Measurements from ENCODE around the gene TMEM108.

DNA sequence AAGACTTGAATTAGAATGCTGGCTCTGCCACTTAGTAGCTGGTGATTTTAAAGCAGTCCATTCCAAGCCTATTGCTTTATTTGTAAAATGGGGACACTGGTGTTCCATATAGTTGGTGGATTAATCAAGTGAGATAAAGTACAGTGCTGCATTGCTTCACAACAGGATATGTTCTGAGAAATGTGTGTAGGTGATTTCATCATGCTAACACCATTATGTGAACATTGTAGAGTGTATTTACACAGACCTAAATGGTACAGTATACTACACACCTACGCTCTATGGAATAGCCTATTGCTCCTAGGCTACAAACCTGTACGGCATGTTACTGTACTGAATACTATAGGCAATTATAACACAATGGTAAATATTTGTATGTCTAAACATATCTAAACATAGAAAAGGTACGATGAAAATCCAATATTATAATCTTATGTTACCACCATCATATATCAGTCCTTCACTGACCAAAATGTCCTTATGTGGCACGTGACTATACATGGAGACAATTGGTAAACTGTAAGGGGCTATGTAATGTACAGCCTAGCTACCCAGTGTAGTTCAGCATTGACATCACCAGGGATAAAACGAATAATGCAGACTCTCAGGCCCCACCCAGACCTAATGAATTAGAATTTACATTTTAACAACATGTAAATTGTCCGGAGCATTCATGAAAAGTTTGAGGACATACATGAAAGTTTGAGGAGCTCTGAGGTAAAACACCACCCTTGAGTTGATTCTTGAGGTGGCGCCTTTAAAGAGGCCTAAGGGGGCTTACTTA is 240.3 kb downstream of the TMEM108 start:
- TF ChIP-seq, protein P1, sequence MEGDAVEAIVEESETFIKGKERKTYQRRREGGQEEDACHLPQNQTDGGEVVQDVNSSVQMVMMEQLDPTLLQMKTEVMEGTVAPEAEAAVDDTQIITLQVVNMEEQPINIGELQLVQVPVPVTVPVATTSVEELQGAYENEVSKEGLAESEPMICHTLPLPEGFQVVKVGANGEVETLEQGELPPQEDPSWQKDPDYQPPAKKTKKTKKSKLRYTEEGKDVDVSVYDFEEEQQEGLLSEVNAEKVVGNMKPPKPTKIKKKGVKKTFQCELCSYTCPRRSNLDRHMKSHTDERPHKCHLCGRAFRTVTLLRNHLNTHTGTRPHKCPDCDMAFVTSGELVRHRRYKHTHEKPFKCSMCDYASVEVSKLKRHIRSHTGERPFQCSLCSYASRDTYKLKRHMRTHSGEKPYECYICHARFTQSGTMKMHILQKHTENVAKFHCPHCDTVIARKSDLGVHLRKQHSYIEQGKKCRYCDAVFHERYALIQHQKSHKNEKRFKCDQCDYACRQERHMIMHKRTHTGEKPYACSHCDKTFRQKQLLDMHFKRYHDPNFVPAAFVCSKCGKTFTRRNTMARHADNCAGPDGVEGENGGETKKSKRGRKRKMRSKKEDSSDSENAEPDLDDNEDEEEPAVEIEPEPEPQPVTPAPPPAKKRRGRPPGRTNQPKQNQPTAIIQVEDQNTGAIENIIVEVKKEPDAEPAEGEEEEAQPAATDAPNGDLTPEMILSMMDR (IDR thresholded peaks at IDR 0.05): no peak
- no peak for TF ChIP-seq POLR2A (IDR thresholded peaks at IDR 0.05)

Measured in heart left ventricle (tissue), 13 donors.